ENCODE measurements around the gene COL1A2.

GRCh38 chr7:94400643-94401427 is 6.1 kb downstream of the COL1A2 start:
- no peak for TF ChIP-seq CTCF (IDR thresholded peaks at IDR 0.05; ENCODE audit: control extremely low read depth in 1 of 3, insufficient read depth in 1 of 3, low read depth in 1 of 3, low read length in 3 of 3)
- no peak for TF ChIP-seq POLR2AphosphoS5 (IDR thresholded peaks at IDR 0.05; ENCODE audit: low read depth, low read length)
- no peak for TF ChIP-seq USF2 (IDR thresholded peaks at IDR 0.05; ENCODE audit: low read length)
- no peak for TF ChIP-seq TAF1 (IDR thresholded peaks at IDR 0.05; ENCODE audit: low read depth, low read length)
- TF ChIP-seq SRF (IDR thresholded peaks at IDR 0.05; ENCODE audit: low read depth, low read length), result no peak
- no peak for TF ChIP-seq GTF2F1 (IDR thresholded peaks at IDR 0.05; ENCODE audit: borderline replicate concordance, low read depth, low read length)
- no peak for TF ChIP-seq KDM1A (IDR thresholded peaks at IDR 0.05; ENCODE audit: borderline replicate concordance, low read length)
- TF ChIP-seq MAFK (IDR thresholded peaks at IDR 0.05; ENCODE audit: low read depth, low read length), result no peak
- TF ChIP-seq FOSL1 (IDR thresholded peaks at IDR 0.05; ENCODE audit: insufficient read depth, low read depth, low read length), result no peak
- no peak for TF ChIP-seq HDAC2 (IDR thresholded peaks at IDR 0.05; ENCODE audit: borderline replicate concordance in 1 of 2, low read depth in 2 of 2, low read length in 2 of 2)
